Nephron progenitor cell (in vitro differentiated cells): Measurements from ENCODE around the gene CXCL8.

Experiments
- DNase-seq: peaks from one replicate; pipeline ENCODE4 v3.0.0; 2021
- H3K27ac Mint-ChIP-seq: 2 replicates; pipeline ENCODE4 v1.8.0; 2021; ENCODE audit warnings: mild to moderate bottlenecking, moderate library complexity, mixed read lengths
- H3K27me3 Mint-ChIP-seq: 2 replicates; pipeline ENCODE4 v1.8.0; 2021; ENCODE audit warnings: mild to moderate bottlenecking, low read depth, mixed read lengths; ENCODE audit not compliant: poor library complexity
- H3K36me3 Mint-ChIP-seq: 2 replicates; pipeline ENCODE4 v1.8.0; 2021; ENCODE audit warnings: low read depth, mixed read lengths
- H3K4me1 Mint-ChIP-seq: 2 replicates; pipeline ENCODE4 v1.8.0; 2021; ENCODE audit warnings: mixed read lengths
- H3K4me3 Mint-ChIP-seq: 2 replicates; pipeline ENCODE4 v1.8.0; 2021; ENCODE audit warnings: mild to moderate bottlenecking, moderate library complexity, mixed read lengths
- H3K9me3 Mint-ChIP-seq: 2 replicates; pipeline ENCODE4 v1.8.0; 2021; ENCODE audit warnings: mild to moderate bottlenecking, moderate library complexity, mixed read lengths
- CTCF ChIP-seq: fragments of 200-600 bp; sonication (generic); IDR thresholded peaks from 2 replicates; pipeline ENCODE4 v1.5.0; 2021; ENCODE audit warnings: antibody characterized with exemption

Gene CXCL8

DNA sequence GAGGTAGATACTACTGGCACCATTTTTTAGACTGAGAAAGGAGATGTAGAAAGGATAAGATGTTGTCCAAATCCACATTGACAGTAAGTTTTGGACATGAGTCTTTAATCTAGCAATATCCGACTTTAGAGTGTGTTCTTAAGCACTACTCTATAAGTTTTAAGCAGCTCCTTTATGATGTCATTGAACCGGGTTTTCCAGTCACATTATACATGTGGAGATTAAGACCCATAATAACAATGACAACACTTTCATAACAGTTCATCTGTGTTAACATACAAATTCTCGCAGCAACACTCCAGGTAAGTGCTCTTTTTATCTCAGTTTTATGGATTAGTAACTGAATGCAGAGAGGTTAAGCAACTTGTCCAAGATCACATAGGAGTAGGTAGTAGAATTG lies 30.3 kb upstream of the CXCL8 start:
- Mint-ChIP-seq H3K27ac (no peak overlapping the region), H3K36me3 (no peaks in the 10 kb centered on the region), H3K27me3 (no peaks in the 10 kb centered on the region), H3K9me3 (no peaks in the 10 kb centered on the region), H3K4me1 (no peaks in the 10 kb centered on the region), H3K4me3 (no peak overlapping the region)
- TF ChIP-seq CTCF, result no peak
- no peak for DNase-seq

- H3K4me1 Mint-ChIP-seq, result no peaks in the 10 kb centered on the region
- no peaks in the 10 kb centered on the region for H3K36me3 Mint-ChIP-seq
- no peaks in the 10 kb centered on the region for H3K27me3 Mint-ChIP-seq
- no peak for TF ChIP-seq CTCF
- H3K9me3 Mint-ChIP-seq, result no peaks in the 10 kb centered on the region
- no peak overlapping the region for H3K4me3 Mint-ChIP-seq
- H3K27ac Mint-ChIP-seq, result no peak overlapping the region
- DNase-seq, result no peak
These were observed 28.4 kb upstream of the CXCL8 start for GRCh38 chr4:73711989-73712388.

DNA sequence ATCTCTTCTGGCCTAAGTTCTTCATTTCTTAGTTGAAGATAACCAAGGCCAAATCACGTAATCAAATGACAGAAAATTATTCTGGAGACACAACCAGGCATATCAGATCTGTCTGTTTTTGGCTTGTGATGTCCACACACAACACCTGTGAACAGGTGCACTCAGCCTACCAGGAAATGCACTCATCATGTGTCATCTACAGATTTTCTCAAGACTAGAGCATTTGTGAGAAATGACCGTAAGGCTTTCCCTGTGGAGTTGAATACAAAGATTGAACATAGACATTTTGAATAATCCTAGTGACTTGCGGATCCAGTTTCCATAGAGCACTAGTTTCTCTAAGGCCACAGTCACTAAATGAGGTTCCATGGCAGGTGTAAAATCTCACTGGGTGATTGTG lies 26.7 kb upstream of the CXCL8 start:
- H3K36me3 Mint-ChIP-seq, result no peaks in the 10 kb centered on the region
- H3K4me3 Mint-ChIP-seq, result no peak overlapping the region
- H3K27ac Mint-ChIP-seq, result no peak overlapping the region
- DNase-seq, result no peak
- TF ChIP-seq CTCF, result no peak
- no peaks in the 10 kb centered on the region for H3K27me3 Mint-ChIP-seq
- no peaks in the 10 kb centered on the region for H3K9me3 Mint-ChIP-seq
- H3K4me1 Mint-ChIP-seq, result no peaks in the 10 kb centered on the region

GRCh38 chr4:73714647-73715046 lies 25.7 kb upstream of the CXCL8 start:
- Mint-ChIP-seq H3K4me3 (no peak overlapping the region), H3K27me3 (no peaks in the 10 kb centered on the region), H3K27ac (no peak overlapping the region), H3K36me3 (no peaks in the 10 kb centered on the region), H3K4me1 (no peaks in the 10 kb centered on the region), H3K9me3 (no peaks in the 10 kb centered on the region)
- DNase-seq, result no peak
- no peak for TF ChIP-seq CTCF

DNA sequence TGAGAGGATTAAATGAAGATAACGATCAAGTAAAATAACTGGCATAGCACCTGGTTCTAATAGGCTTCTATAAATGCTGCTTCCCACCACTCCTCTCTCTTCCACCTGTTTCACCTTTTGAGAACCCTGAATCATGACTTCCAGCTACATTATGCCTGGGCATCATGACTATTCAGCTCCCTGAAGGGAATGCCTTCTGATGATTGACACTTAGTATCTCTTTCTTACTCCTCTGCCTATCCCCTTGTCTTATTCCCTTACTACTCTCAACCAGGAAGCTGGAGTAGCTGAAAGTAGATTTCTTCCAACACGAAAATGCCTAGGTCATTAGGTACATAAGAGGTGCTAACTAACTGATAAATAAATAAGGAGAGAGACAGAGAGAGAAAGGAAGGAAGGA lies 24.7 kb upstream of the CXCL8 start:
- no peak overlapping the region for H3K27ac Mint-ChIP-seq
- no peak for DNase-seq
- H3K4me3 Mint-ChIP-seq, result no peak overlapping the region
- no peaks in the 10 kb centered on the region for H3K27me3 Mint-ChIP-seq
- no peaks in the 10 kb centered on the region for H3K36me3 Mint-ChIP-seq
- H3K9me3 Mint-ChIP-seq, result no peaks in the 10 kb centered on the region
- H3K4me1 Mint-ChIP-seq, result no peaks in the 10 kb centered on the region
- TF ChIP-seq CTCF, result no peak

DNA sequence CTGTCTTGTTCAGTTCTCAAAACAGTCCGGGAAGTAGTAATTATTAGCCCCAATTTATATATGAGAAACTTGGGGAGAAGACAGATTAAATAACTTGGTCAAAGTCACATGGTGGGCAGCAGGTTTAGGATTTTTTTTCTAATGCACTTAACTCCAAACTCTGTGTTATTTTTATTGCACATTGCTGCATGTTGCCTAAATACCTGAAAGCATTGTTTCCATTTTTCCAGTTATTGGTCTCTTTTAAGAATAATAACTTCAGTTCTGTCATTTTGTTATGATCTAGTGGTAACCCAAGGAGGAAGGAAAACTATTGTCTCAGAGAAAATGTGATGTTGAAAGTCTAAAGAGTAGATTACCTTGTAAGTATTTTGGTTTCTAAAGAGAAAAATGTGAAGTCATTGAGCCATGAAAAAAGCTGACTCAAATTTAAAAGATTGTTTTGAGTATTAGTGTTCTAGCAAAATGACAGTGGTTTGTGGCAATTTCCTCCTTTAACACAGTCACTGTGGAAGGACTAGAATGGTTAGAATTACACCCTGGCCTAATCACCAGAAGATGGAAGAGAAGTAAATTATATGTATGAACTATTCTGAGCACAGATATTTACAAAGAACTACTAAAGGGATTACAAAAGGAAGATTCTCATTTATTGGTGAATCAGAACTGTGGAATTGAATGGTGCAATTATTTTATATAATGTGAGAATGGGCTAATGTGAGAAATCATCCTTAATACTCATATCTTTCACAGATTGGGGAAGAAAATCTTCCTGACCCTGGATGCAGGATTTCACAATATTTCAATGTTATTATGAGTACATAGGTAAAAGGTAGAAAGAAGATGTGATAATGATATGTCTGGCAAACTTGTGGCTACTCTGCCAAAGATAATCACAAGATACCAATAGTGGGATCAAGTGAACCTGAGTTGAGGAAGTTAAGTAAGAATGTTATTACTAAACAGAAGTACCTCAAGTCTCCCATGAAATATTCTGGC lies 21.7 kb upstream of the CXCL8 start:
- Mint-ChIP-seq H3K4me1 (no peaks in the 10 kb centered on the region), H3K27me3 (no peaks in the 10 kb centered on the region), H3K27ac (no peak overlapping the region), H3K4me3 (no peak overlapping the region), H3K9me3 (no peaks in the 10 kb centered on the region), H3K36me3 (no peaks in the 10 kb centered on the region)
- DNase-seq, result no peak
- TF ChIP-seq CTCF, result no peak
